Measurements from ENCODE around the gene FBXL7.

The FBXL7 gene

DNA sequence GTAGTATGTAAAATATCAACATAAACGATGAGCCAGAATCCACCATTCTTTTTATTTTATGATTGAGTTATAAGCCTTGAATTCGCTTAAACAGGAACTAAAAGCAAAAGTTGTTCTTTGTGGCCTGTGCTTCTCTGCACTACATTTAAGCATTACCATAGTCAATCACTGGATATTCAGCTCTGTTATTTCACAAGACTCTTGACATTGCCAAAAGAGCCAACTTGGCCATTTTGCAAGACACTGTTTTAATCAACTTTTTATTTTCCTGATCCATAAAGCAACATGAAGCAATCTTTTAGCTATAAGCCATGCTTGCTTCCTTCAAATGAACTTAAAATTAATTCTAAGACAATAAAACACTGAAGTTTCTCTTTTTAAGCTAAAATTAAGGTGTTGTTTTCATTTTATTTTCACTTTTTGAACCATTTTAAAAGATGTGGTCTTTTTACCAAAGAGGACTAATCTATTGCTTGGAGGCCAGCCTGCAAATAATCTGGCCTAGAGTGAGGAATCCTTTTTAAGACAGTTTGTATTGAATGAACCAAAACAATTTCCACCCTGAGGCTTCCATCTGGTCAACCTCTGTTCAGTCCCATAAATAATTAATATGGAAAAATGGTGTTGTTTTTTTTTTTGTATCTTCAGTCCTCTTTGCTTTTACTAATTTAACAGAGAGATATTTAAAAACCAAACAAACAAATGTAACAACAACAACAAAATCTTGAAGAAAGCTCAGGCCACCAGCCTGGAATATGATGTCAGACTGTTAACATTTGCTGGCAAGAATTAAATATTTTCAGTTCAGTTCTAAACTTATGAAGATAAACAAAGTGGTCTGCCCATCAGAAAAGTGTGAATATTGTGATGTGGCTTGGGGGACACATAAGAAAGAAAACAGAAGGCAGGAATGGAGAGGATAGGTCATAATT is 405.2 kb downstream of the FBXL7 start:
- no peak for DNase-seq

- DNase-seq: no peak
Observed at GRCh38 chr5:15914638-15915037, 414.7 kb downstream of the FBXL7 start.

DNA sequence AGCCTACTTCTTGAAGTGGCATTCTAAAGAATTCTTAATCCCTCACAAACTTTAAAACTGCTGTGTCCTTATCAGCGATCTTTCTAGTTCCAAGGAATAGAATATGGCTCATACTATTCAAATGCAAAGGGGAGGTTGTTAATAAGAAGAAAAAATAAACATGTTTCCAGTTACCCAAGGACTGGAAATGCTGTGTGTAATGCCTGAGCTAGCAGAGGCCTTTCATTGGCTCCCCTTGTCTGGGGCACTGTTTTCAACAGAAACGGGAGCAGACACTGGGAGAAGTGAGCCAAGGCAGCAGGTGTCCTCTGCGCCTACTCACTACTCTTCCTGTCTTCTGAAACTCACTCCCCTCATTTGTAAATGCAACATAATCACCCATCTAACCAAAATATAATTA is 426.6 kb downstream of the FBXL7 start:
- no peak for DNase-seq

GRCh38 chr5:15927710-15928380 is 427.9 kb downstream of the FBXL7 start:
- DNase-seq: no peak

GRCh38 chr5:15929611-15930263 is 429.8 kb downstream of the FBXL7 start:
- no peak for DNase-seq

DNA sequence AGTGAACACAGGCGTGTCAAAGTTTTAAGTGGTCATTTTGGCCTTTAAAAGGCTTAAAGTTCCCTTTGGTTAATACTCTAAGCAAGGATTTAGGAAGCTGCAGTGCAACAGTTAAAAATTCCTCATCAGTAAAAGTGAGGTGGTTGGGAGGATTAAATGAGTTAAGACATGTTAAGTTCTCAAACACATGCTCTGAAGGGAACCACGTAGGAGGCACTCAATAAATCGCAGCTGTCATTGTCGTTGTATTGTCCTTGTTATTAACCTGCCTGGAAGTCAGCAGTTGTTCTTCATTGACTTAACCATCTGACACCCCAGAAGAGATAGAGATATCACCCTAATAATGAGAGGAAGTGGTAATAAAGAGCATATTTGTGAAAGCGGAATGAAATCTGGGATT is 432.1 kb downstream of the FBXL7 start:
- DNase-seq: no peak

DNA sequence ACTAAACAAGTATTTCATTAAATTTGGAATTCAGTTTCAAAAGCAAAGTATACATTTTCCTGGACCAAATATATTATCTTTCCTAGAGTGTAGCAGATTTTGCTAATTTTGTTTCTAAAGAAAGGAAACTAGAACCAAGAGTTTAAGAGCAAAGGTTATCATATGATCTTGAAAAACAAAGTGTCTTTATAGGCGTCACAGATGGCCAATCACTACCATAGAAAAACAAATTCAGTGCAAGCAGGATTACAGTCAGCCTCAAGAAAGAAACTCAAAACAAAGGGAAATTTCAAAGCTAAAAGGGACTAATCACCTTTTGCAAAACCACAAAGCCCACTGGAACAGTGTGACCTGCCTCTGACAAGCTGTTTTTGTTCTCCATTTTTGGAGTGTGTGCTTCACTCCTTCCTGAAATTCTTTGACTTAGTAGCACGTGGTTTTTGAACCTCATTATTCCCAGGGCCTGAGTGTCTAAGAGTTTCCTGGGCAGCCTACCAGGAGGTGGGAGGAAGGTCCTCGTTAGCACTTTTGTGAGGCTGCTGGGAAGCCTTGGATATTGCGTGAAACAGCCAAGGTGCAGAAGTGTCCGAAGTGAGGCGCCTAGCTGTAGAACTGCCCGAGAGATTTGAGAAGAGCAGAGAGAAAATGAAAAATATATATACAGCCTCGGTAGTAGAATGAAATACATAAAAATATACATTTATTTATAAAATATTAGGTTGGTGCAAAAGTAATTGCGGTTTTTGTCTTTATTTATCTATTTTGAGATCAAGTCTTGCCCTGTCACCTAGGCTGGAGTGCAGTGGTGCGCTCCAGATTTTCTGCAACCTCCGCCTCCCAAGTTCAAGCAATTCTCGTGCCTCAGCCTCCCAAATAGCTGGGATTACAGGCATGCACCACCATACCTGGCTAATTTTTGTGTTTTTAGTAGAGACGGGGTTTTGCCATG is 433.6 kb downstream of the FBXL7 start:
- DNase-seq: no peak

DNA sequence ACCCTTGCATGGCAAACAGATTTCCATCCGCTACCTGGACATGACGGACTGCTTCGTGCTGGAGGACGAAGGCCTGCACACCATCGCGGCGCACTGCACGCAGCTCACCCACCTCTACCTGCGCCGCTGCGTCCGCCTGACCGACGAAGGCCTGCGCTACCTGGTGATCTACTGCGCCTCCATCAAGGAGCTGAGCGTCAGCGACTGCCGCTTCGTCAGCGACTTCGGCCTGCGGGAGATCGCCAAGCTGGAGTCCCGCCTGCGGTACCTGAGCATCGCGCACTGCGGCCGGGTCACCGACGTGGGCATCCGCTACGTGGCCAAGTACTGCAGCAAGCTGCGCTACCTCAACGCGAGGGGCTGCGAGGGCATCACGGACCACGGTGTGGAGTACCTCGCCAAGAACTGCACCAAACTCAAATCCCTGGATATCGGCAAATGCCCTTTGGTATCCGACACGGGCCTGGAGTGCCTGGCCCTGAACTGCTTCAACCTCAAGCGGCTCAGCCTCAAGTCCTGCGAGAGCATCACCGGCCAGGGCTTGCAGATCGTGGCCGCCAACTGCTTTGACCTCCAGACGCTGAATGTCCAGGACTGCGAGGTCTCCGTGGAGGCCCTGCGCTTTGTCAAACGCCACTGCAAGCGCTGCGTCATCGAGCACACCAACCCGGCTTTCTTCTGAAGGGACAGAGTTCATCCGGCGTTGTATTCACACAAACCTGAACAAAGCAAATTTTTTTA is 436.7 kb downstream of the FBXL7 start:
- no peak for DNase-seq

DNA sequence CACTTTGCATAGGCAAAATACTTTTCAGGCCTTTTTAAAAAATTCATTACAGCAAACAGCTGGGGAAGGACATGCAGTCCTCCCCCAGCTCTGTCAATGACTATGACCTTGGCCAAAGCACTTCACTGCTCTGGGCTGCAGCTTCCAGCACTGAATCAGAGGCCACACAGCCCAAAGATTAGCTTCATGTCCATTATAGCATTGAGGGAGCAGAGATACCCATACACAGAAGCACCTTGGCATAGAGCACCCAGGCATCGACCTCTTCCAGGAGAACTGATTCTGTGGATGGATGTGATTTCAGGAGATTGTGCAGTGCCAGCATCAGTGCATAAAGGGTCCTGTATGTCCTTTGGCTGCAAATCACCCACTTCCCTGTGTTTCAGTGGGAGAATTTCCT is 437.7 kb downstream of the FBXL7 start:
- no peak for DNase-seq

GRCh38 chr5:15938186-15938585 is 438.2 kb downstream of the FBXL7 start:
- DNase-seq: no peak

- no peak for DNase-seq
Observed at GRCh38 chr5:15938961-15939360, 439.0 kb downstream of the FBXL7 start.

DNA sequence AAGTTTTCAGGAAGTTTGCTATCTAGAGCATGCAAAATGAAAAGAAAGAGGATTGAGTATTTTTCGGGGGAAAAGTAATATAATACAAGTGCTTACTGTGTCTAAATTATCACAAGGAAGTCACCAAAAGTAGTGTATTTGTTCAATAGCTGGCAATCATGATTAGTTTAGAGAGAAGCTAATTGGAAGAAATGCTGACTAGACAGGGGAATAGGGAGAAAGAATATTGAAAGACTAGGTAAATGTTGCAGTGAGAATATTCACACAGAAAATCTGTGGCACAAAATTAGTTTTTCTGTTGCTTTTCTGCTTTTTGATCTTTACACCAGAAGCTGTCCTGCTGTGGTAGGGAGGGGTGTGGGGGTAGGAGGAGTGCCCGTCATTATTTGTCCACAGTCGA is 440.9 kb downstream of the FBXL7 start:
- no peak for DNase-seq

DNA sequence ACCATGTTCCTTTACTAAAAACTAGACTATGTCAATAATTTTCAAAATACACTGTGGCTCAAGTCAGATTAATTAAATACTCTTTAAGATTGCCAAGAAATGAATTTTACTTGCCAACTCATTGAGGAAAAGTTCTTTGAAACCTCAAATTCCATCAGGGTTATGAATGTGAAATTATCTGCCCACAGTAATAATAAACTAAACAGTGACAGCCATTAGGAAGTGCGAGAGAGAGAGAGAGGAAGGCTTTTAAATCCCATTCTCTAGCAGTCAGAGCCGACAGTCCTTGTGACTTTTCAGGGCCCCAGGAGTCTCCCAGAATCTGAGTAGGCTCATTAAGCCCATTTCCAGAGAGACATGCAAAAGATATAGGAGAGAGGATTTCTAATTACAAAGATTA is 443.5 kb downstream of the FBXL7 start:
- DNase-seq: no peak

DNA sequence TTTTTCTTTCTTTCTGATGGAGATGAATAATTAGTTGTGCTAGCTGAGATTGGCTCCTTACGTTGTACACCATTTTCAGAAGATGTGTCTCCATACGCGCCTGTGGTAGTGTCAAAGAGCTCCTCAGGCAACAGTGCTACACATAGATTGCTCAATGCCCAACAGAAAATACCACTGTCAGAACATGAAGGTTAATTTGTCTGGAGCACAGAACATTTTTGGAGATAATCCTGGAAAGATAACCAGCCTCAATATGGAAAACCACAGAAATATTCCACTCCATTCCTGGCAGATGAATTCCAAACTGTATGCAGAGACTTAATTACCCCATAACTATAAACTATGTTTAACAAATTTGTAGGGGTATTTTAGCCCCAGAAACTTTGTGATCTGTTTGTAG is 446.0 kb downstream of the FBXL7 start:
- DNase-seq: no peak

DNA sequence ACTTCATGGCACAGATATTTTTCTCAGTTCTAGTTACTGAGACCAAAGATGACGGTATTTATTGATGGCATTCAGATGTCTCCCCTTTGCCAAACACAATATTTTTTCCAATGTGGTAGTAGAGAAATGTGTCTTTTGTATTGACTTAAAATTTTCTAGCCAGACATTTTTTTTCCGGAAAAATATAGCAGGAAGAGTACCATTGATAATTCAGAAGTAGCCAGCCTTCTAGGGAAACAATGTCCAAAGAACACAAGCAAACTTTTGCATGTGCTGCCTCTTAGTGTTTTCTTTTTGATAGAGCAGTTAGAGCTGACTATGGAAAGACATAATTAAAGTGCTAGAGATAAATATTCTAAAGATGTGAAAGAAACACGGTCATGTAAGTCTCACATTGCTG is 448.2 kb downstream of the FBXL7 start:
- no peak for DNase-seq

GRCh38 chr5:15951126-15951525 is 451.1 kb downstream of the FBXL7 start:
- DNase-seq: no peak

DNA sequence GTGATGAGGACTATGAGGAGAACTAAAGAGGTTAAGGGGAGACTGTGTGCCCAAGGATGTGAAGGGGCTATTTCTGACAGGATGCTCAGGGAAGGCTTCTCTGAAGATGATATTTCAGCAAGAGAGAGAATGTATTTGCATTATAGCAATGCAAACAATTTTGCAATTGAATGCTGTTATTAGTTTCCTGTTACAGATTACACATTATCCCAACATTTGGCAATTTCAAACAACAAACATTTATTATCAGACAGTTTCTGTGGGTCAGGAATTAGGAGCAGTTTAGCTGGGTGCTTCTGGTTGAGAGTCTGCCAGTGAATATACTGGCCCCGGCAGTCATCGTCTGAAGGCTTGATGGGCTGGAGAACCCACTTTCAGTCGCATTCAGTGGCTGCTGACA is 451.6 kb downstream of the FBXL7 start:
- no peak for DNase-seq

- DNase-seq: no peak
Observed at GRCh38 chr5:15956622-15957021, 456.6 kb downstream of the FBXL7 start.

- no peak for DNase-seq
Observed at GRCh38 chr5:15957124-15957523, 457.1 kb downstream of the FBXL7 start.

DNA sequence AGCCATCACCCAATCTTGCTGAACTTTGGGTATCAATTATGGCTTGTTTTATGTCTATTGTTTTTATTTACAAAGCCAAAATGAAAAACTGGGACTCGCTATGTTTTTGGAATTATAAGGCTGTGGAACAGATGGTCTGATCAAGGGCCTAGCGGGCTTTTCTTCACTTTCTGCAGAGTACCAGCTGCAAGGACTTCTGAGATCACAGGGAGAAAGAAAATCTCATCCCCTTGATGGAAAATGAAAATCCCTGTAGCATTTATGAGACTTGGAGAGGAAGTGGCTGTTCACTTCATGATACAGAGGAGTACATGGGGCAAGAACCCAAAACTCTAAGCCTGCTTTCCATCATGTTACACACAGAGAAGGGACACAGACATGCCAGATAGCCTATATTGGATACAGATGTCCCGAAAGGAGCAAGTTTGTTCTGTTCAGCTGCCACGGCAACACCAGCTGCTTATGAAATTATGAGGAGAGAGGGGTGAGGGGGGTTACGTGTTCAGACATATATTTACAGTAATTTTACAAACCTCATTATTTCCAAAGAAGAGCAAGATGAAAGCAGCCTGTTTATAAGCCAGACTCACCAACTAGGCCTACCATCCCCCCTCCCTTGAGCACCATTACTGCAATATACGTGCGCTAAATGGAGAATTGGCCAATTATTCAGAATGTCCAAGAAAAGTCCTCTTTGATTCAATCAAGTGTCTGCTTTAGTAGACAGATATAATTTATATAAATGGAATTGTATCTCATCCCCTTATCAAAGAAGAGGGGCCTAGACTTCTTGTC is 459.6 kb downstream of the FBXL7 start:
- no peak for DNase-seq

- DNase-seq: no peak
Observed at GRCh38 chr5:15966066-15966640, 466.2 kb downstream of the FBXL7 start.

All from activated CD4-positive, CD25-positive, alpha-beta regulatory T cell (primary cell).